IPS DF 4.7 (cell line): Measurements from ENCODE around the gene GGA3.
"Not testable (repeated sequence)": the region's sequence is repeated elsewhere in the genome, so short reads cannot be mapped to it uniquely, and the experiment has no call there.

Experiments used
- DNase-seq: peaks from one replicate; pipeline ENCODE4 v3.0.0-alpha.2; 2013; ENCODE audit warnings: low spot score; ENCODE audit errors: extremely low read depth

Gene GGA3

DNA sequence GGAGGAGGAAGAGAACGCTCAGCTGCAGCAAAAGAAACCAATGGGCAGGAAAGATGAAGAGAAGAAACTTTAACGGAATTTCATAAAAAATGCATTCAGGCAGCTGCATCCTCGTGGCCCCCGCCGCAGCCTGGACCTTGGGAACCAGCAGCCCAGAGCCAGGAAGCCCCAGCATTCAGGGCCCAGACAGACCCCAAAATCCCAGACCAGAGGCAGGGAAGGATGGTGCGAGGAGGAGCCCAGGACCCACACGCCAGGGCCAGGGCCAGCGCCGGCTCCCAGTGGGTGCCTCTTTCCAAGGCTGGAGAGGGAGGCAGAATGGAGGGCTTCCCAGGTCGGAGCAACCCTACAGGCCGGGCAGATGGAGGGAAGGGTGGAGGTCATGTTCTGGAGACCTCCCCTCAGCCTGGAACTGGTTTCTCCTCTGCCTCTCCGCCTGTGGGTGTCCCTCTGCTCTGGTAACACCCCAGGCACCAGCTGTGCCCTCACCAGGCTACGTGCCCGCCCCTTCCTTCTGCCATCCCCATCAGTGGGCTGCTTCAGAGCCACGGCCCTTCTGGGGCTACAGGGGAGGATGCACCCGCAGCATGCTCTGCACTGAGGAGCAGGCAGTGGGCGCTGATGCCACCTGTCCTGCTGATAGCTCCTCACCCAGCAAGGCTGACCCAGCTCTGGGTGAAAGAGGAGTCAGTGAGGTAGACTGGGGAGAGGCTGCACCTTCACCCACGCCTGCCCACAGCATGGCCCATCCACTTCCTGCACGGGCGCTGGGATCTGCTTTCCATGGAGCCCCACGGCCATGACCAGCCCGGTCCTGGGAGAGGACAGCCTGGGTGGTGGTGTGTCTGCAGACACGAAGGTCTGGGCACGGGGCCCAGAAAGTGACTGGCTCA is 10.8 kb upstream of the GGA3 start:
- DNase-seq = no peak

DNA sequence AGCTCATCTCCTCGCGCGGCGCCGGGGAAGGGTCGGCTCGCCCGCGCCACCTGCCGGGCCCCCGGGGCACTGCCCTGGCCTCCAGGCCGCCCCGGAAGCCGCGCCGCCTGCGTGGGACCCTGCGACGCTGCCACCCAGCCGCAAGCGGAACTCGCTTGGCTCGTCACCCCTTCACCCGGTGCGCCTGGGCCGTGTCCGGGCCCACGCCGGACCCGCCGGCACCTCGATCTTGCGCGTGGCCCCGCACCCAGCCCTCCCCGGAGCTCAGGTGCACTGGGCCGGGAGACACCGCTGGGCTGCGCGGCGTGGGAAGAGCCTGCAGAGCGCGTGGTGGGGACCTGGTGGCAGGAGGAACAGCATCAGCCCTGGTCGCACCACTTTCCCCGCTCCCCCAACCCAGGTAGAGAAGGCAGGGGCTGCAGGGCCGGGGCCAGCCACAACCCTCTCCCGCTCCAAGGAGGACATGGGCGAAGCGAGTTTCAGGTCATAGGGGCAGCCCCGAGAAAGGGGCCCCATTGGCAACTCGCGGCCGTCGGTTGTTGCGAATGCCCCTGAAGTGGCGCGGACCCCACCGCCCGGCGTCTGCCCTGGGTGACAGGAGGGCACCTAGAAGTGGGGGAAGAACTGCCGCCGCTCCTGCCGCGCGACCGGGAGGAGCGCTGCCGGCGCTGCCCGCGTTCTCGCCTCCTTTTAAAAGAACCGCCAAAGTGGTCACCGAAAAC is 10.0 kb upstream of the GGA3 start:
- DNase-seq = no peak

DNA sequence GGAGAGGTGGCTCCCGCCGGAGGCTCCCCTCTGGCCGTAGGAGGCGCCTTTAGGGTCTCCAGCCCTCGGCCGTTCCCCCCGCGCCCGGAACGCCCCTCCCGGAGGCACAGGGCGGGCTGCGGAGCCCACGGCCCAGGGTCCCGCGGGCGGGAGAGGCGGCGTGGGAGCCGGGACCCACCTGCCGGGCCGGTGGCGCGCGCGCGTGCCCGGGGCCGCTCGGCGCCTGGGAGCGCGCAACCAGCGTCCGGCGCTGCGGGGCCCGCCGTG is 9.5 kb upstream of the GGA3 start, which contains the start of gene MIF4GD:
TSS of gene MIF4GD (minus strand) at position 266 of the 267 bp plus-strand sequence. CDS start 1,036 bp downstream, outside the sequence.
- no peak for DNase-seq

DNA sequence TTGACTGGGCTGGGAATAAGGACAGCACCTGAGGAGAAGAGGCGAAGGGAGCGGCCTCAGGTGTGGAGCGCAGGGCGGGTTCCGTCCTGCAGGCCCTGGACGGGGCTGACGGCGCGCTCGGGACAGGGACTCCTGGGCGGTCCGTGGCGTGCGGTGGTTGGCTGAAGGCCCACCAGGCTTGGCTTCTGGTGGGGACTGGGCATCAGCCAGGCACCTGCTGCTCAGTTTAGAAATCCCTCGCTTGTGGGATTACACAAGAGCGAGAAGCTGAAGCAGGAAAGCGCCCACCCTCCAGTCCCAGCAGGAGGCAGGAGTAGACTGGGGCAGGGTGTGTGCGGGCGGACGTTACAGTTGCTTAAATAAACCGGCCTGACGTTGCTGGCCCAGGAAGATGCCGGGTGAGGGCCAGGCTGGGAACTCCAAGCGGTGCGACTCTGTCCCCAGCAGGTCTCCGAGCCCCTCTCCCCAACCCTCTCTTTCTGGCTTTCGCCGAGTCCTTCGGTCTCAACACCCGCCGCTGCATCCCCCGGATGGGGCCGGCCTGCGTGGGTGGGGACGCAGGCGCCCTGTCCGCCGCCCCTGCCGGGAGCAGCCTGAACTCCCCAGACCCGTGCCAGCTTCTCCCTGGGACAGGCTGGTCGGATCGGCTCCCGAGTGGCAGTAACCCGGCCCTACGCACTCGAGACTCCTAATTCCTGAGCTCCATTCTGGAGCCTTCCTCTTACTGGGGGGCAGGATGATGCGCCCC is 9.0 kb upstream of the GGA3 start:
- DNase-seq = no peak

DNA sequence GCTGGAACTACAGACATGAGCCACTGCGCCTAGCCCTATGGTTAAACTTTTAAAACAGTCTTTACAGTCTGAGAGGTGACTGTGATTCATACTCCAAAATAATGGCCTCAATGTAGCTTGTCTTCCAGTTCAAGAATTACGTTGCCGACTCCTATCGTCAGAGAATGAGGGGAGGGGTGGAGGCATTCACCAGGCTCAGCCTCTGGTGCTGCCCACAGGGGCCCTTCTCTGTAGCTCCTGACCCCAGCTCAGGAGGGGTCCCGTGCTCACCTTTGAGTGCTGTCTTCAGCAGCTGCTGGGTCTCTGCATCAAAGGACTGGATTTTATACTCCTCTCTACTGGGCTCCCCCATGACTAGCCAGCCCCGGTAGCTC is 8.4 kb upstream of the GGA3 start:
- DNase-seq = no peak

DNA sequence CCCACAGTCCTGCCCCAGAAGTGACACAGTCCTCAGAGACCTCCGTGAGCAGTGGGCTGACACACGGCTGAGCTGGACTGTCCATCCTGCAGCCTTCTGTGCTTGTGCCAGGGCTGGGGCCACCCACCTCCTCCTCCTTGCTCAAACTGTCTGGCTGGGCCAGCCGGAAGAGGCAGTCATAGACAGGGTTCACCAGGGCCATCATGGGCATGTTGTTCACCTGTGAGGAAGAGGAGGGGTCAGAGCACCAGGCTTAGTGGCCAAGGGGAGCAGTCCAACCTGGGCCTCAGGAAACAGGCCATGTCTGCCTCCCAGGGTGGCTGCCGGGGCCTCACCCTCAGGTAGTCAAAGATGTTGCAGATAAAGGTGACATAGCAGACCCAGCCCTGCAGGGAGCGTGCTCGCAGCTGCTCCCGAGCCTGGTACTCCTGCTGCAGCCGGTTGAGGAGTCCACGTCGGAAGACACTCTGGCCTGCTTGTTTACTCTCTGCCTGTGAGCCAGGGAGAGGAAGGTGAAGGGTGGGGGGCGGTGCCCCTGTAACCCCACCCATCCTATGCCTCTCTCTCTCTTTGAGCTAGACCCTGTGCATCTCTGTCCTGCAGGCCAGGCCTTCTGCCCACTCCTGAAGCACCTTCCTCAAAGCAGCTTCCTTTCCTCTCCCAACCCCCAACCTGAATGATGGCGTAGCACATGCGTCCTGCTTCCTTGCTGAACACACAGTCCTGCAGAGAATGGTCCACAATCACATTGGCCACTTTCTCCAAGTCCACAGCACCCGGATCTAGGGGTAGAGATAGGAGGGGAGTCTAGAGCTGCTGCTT is 6.2 kb upstream of the GGA3 start:
- peak; percentile 66 for DNase-seq

DNA sequence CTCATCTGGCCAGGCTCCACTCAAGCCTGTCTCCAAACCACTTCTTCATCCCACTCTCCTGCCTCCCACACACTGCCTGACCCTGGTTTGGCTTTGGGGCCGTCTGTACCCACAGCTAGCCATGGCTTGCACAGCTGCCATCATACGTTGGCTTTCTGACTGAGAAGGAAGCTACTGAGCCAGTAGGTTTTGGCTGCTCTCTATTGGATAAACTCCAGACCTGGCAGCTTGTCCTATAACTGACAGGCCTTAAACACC is 5.7 kb upstream of the GGA3 start:
- no peak for DNase-seq

DNA sequence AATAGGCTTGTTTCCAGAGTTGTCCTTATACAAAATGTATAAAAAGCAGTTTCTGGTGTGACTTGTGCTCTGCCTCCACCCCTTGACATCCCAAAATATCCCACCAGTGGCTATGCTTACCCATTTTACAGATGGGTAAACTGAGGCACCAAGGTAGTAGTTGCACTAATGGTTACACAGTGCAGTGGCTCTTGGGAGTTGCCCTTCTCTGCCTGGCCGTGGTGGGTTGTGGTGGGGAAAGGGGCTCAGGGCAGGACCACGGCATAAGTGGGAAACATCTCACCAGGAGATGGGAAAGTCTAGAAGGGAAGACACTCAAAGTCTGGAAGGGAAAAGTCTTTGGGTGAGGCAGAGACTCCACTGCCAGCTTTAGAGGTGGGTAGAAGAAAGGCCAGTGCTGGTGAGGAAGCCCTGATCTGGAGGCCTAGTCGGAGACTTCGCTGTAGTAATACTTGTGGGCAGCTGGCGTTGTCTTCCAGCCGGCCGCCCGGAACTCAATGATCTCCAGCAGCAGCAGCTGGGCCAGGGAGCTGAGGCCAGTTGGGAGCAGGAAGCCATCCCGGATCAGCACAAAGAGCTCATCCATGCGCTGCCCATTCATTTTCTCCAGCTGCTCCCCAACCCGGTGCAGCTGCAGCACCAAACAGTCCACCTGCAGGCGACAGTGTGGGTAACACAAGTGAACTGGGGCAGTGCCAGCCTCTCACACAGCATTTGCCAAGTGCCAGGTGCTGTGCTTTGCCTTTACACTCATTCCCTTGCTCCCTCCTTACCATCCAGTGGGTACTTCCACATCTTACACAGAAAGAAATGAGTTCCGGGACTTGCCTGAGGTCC is 5.1 kb upstream of the GGA3 start:
- no peak for DNase-seq

DNA sequence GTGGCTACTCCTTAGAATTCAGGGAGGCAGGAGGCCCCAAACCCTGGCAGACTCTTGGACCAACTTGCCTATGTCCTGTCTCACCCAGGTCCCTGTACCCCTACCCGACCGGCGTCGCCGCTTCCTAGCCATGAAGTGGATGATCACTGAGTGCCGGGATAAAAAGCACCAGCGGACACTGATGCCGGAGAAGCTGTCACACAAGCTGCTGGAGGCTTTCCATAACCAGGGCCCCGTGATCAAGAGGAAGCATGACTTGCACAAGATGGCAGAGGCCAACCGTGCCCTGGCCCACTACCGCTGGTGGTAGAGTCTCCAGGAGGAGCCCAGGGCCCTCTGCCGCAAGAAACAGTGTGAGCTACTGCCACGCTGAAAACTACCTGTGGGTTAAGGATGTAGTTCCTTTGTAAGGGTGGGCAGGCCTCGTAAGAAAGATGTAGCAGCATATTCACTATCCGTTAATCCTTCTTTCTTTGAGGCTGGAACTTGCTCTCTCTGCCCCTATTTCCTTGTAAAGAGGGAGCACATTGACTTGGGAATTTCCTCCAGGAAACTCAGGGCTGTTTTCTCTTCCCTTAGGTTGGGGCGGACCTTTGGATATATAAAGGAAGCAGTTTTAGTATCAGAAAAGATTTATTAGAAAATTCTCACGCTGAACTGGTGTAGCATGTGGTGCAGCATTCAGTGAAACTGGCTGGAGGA is 4.4 kb upstream of the GGA3 start:
- DNase-seq = no peak

DNA sequence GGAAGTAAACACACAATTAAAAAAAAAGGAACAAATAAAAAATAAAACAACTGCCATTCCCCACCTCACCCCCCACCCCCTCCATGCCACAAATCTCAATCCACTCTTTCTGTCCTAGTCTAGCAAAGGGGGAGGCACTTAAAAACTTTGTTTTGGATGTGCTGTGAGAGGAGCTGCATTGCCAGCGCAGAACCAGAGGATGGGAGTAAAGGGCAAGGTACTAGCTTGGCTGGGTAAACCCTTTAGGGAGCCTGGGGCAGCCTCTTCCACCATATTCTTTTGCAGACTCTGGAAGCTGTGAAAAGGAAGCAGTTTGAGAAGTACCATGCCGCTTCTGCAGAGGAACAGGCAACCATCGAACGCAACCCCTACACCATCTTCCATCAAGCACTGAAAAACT is 1.6 kb upstream of the GGA3 start:
- no peak for DNase-seq

DNA sequence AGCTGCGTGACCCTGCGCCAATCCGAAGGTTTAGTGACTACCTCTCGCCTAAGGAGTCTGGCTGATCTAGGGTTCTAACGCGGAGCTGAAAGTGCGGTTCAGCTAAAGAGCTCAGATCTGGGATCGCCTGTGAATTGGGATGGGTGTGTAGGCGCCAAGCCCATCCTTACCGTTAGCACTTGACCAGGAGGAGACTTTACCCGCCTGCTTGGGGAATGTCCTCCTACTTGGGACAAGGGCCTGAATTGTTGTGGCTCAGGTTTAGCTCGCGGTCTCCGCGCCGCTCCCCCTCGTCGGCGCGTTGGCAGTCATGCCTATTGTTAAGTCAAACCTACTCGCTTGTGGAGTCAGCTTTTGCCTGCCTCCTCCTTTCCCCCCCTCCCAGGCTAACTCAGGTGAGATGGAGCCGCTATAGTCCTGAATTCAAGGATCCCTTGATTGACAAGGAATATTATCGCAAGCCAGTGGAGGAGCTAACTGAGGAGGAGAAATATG is 753 bp upstream of the GGA3 start:
- DNase-seq = no peak

DNA sequence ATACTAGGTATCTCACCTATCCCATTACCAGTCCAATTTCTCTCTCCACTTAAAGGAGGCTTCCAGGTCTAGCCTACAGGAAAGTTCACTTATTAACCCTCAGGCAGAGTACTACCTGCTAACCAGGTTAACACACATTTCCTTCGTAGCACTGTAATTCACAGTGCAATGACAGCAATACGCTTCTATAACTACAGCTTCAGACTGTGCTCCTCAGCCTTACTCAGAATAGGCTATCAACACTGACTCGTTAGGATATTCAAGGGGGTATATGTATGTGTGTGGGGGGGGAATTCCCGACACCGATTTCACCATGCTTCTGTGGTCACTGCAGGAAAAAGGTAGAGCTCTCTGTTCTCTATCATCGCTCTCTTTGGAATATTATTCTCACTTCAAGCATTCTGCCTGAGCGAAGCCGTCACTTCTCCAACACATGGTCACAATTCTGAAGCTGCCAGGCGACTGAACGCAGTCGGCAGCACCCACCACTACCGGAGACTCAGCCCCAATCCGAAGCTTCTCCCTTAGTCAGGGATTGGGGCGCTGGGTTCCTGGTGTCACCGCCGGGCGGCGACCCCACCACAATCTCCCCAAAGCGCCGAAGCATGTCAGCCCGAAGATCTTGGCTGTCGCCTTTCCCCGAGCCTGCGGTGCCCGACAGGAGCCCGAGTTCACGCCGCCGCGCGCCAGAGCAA is 618 bp downstream of the GGA3 start:
- DNase-seq = no peak

DNA sequence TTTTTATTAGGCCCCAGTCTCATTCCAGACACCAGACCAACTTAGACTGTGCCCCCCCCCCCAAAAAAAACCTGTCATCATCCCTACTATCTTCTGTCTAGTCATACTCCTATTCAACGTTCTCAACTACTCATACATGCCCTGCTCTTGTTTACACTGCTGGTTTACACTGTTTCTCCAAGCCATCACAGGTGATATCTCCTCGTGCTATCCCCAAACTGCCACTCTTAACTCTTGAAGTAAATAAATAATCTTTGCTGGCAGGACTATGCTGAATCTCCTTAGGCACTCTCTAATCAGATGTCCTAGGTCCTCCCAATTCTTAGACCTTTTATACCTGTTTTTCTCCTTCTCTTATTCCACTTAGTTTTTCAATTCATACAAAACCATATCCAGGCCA is 4.2 kb downstream of the GGA3 start:
- DNase-seq = not testable (repeated sequence)

DNA sequence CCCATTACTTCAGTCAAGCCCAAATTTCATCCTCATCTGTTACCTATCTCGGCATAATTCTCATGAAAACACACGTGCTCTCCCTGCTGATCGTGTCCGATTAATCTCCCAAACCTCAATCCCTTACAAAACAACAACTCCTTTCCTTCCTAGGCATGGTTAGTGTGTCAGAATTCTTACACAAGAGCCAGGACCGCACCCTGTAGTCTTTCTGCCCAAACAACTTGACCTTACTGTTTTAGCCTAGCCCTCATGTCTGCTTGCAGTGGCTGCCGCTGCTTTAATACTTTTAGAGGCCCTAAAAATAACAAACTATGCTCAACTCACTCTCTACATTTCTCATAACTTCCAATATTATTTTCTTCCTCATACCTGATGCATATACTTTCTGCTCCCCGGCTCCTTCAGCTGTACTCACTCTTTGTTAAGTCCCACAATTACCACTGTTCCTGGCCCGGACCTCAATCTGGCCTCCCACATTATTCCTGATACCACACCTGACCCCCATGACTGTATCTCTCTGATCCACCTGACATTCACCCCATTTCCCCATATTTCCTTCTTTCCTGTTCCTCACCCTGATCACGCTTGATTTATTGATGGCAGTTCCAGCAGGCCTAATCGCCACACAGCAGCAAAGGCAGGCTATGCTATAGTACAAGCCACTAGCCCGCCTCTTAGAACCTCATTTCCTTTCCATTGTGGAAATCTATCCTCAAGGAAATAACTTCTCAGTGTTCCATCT is 5.3 kb downstream of the GGA3 start:
- DNase-seq = not testable (repeated sequence)

DNA sequence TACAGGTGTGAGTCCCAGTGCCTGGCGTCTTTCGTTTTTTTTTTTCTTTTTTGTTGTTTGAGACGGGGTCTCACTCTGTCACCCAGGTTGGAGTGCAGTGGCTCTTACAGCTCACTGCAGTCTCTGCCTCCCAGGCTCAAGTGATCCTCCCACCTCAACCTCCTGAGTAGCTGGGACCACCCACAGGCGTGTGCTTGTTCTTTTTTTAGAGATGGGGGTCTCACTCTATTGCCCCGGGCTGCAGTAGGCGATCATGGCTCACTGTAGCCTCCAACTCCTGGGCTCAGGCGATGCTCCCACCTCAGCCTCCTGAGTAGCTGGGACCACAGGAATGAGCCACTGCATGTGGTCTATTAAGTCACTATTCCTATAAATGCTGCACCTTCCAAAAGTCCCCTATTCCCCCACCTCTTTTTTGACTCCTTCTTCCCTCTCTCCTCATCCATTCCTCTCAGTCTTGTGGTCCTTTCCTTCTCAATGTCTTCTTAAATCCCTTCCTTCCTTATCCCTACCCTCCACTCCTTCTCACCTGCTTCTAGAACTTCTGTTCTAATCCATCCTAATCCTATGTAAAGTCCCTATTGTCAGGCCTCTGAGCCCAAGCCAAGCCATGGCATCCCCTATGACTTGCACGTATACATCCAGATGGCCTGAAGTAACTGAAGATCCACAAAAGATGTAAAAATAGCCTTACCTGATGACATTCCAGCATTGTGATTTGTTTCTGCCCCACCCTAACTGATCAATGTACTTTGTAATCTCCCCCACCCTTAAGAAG is 9.2 kb downstream of the GGA3 start:
- DNase-seq = no peak

DNA sequence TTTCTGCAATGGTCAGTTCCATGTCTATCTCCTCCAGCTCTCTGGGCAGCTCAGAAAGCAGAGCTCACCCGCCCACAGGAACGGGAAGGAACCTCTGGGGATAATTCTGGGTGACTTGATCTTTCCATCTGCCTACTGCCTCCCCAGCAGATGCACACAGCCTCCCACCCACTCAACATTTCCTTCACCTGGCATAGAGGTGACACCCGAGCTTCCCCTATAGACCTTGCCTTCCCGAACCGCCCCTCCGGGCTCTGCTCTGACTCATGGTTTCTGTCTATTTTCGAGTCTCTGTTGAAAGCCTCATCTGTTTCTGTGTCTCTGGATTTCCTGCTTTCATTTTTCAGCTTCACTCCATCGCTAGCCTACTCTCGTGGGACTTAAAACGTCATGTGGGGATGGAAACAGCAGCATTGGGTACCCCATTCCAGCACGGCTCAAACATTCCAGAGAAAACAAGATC is 11.4 kb downstream of the GGA3 start:
- DNase-seq = no peak

DNA sequence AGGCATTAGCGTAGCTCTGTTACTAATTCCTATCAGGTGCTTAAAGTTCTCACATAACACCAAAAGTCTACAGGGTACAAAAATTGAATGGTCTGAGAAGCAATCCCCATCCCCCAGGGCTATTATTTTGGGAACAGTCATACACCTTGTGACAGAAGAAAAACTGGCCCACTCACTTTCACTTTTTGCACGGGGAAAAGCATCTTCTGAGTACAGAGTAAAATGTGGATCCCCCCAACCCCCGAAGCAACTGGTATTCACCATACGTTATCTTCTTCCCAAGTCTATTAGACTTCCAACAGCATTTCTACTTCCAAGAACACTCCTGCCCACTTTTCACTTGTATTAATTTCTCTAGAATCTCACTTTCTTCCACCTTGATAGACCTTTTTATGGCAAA is 11.8 kb downstream of the GGA3 start:
- no peak for DNase-seq

DNA sequence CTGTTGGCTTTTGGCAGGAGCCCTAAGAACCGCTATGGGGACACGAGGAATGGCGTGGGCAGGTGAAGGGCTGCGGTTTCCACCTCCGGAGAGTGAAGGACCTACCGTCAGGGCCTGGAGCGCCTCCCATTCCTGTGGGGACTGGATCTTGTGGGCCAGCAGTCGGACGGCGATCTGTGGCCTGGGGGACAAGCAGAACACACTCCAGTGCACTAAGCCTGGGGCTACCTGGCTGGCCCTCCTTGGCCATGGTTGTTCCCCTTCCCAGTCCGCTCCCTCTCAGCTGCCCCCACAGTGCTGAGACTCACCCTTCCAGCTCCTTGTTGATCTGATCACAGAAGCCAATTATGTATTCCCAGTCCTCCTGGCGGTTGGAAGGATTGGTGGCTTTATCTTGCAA is 15.0 kb downstream of the GGA3 start:
- DNase-seq = no peak
